UCSD-AML1 (cell line): ENCODE results near the gene DGKH.
"Not testable (repeated sequence)": the region's sequence is repeated elsewhere in the genome, so short reads cannot be mapped to it uniquely, and the experiment has no call there.

ENCODE experiments used
- DNase-seq: peaks from one replicate; lab custom pipeline; 2025; ENCODE audit not compliant: unreplicated experiment; lab: John Stamatoyannopoulos, UW

DGKH gene

DNA sequence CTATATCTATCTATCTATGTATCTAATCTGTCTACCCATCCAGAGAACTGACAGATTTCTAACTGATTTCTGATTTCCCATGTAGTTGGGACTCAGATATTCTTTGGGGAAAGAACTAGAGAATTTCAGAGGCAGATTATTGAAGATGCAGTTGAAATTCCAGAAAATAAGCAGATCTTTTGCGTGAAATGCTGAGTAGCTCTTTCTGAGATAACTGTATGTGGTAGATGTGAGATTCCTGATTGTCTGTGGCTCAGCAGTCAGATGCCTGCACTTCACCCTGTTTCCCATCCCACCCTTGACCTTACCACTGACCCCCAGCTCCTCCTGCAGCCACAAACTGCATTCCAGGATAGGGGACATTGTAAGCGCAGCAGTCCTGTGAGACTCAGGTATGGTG is 61.5 kb downstream of the DGKH start:
- DNase-seq, result no peak

DNA sequence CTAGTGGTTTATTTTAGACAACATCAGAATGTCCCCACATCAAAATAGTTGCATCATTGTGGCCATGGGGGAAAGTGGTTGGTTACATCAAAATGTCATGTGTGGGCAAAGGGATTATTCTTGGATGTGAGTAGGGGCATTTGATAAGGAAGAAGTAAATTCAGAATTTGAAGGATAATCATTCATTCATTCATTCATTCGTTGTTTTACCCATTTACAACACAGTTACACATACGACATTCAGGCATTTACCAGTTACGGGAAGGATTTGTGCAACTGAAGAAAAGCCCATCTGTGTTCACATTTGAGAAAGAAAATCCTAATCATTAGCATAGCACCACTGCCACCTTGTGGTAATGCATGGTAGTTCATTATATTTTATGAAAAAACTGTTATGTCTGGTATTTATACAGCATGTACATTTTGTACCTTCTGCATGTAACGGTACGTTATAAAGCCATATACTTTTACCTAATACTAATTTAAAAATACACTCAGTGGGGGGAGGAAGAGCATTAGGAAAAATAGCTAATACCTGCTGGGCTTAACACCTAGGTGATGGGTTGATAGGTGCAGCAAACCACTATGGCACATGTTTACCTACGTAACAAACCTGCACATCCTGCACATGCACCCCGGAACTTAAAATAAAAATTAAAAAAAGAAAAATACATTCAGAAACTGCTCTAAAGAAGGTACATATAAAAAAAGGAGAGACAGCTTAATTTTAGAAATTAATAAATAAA is 62.1 kb downstream of the DGKH start:
- no peak for DNase-seq

DNA sequence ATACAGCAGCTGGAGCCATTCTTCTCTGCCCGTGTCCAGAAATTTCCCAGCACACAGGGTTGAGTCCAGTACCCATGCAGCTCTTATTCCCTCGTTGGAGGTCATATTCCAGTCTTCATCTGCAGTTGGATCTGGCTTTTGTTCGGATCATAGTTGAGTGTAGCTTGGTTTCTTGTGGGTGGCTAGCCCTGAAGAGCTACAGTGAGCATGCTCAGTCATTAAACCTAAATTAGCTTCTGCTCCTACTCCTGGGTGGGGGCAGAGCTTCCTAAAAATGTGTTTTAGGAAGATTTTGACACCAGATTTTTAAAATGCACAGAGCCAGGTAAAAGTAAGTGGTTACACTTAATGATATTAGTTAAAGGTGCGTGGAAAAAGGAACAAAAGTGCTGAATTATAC is 64.4 kb downstream of the DGKH start:
- DNase-seq, result no peak

DNA sequence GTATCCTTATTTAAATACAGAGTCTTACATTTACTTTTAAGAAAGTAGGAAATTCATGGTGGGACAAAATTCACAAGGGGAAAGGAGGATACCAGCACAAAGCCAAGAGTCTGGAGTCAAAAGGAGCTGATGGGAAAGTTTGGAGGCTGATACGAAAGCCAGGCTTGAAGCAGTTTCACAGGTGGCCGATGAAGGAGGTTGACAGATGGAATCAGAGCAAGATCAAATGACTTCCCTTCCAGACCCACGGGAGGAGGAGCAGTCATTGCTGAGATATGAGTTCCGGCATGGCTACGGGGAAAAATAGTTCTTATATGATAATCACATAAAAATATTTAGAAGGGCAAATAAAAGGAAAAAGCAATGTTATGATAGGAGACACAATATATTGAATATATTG is 65.0 kb downstream of the DGKH start:
- DNase-seq, result no peak

DNA sequence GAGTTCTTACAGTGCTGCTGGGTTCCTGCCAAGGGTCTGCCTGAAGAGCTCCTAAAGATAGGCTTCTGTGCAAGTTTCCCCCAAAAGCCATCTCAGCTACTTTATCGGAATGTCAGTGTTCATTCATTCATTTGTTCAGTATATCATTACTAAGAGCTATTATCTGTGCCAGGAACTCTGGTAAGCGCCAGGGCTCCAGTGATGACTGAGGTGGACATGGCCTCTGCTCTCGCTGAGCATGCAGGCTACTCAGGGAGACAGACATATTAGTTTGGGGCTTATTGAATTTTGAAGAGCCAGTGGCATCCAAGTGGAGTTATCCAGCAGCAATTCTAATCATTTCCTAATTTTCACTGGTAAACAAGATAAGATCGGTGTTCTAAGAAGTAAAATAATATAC is 65.8 kb downstream of the DGKH start:
- no peak for DNase-seq

DNA sequence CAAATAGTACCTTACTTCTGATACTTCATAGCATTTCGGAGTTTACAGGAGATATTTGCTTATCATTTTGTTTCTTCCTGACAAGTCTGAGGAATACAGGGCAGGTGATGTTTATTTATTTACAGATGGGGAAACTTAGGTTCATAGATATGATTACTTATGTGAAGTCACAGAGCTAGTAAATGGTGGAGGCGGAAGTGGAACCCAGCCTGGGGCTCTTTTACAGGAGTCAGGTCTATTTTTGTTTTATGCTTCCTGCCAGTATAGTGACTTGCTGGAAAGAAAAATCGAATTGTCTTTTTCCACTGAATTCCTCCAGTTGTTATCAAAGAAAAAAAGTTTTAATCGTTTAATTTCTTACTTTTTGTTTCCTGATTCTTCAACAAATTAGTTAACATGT is 66.5 kb downstream of the DGKH start:
- no peak for DNase-seq

DNA sequence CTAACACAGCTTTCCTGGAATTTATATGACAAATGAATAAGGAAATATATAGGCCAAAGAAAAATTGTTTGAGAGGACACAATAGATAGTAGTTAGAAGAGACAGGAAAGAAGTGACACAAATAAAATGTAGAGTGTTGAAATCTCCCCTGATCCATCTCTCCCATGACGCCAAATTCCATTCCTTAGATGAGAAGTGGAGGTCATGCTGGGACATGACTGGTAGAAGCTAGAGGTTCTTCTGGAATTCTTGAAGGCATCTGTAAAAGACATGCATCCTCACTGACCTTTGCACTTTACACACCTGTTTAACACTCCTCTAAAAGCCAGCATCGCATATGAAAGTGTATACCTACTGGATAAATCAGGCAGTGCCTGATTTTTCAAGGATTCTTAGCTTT is 67.8 kb downstream of the DGKH start:
- DNase-seq, result no peak

DNA sequence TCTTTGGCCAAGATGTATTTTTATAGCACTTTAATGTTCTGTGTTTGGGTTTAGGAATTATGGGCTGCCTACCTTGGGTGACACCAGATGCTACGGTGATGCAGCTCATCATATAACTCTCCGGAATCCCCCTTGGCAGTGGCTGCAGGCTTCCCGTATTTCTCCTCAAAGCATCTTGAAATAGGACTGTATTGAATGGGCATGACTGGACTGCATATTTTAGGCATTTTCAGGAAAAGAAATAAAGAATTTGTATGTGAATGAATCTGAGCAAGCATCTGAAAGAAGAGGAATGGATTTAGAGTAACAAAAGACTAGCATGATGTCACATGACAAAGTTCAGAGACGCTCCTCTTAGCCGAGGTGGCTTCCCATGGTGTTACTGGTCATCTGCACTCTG is 70.6 kb downstream of the DGKH start:
- no peak for DNase-seq

DNA sequence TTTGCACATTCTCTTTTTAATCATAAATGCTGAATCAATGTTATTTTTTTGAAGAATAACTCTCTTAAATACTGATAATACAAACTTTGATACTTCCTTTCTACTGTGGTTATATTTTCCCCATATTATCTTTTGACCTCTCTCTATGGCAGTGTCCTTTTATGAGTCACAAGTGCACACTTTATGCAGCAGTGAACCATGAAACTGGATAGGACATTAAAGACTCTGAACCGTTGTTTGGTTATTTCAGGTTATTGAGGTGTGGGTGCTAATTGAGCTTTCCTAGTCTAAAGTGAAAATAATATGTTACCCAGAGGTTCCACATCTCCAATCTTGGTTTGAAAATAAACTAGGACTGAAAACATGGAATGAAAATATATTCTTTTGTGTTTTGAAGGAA is 71.4 kb downstream of the DGKH start:
- DNase-seq, result no peak

DNA sequence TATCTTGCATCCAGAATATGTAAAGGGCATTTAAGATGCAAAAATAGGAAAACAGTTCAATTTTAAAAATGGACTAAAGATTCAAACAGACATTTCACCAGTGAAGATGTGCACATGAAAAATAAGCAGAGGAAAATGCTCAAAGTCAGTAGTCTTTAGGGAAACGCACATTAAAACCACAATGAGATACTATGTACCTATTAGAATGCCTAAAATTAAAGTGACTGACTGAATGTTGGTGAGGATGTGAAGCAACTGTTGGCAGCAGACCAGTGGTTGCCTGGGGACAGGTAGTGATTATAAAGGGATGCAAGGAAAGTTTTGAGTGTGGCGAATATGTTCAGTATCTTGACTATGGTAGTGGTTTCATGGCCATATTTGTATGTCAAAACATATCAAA is 75.2 kb downstream of the DGKH start:
- no peak for DNase-seq

DNA sequence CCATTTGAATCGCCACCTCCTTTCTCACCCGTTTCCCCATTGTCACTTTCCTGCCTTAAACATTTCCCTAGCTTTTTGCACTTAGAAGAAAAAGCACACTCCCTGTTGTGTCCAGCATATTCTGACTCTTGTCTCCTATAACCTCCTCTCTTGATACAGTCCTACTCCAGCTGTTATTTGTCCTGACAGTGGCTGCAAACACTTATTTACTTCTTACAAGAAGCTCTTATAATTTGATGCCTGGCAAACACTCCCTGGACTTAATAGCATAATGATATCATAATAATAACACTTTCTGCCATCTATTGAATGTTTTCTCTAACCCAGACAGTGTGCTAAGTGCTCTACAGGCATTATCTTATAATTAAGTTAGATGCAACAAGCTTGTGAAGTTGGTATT is 76.6 kb downstream of the DGKH start:
- no peak for DNase-seq

DNA sequence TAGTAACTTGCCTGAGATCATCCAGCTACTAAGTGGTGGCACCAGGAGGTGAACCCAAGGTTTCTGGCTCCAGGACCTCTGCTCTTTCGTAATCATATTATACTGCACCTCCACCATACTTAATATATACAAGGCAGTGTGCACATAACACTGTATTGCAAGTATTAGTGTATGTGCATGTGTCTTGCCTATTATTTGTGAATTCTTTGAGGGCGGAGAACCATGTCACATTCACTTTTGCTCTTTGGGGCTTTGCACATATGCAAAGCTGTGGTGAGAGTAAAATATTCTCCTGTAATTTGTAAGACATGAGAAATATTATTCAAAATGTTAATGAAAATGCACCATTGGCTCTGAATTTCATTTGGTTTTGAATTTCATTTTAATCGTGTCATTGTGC is 78.6 kb downstream of the DGKH start:
- no peak for DNase-seq

DNA sequence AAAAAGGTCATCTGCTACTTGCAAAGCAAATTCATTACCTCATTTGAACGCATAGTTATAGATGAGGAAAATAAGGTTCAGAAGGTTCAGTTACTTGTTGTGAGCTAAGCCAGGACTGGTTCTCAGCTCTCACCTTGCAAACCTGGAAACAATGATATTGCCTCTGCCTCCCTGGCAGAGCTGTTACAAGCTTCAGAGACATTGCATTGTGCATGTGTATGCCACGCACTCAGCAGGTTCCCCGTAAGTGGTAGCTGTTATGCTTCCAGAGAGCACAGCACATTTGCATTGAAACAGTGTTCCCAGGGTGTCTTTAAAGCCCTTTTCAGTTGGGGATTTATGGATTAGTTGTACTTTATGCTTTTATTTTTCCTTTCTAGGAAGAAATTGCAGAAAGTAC is 80.6 kb downstream of the DGKH start:
- no peak for DNase-seq

DNA sequence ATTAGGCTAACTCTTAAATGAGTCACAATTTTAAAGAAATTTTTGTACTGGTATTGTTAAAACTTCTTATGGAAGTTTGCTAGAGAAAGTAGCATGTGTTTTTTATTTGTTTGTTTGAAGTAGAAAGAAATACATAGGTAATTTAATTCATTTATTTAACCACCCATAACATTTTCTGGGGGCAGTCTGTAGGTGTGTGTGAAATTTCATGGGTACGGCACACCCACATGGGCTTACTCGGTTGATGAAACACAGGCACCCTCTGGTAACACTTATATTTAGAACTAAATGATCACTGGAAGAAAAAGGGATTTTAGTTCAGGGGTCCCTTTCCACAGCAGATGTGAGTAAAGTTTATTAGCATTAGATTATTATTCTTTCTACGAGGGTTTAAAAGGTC is 88.1 kb downstream of the DGKH start:
- DNase-seq, result no peak

DNA sequence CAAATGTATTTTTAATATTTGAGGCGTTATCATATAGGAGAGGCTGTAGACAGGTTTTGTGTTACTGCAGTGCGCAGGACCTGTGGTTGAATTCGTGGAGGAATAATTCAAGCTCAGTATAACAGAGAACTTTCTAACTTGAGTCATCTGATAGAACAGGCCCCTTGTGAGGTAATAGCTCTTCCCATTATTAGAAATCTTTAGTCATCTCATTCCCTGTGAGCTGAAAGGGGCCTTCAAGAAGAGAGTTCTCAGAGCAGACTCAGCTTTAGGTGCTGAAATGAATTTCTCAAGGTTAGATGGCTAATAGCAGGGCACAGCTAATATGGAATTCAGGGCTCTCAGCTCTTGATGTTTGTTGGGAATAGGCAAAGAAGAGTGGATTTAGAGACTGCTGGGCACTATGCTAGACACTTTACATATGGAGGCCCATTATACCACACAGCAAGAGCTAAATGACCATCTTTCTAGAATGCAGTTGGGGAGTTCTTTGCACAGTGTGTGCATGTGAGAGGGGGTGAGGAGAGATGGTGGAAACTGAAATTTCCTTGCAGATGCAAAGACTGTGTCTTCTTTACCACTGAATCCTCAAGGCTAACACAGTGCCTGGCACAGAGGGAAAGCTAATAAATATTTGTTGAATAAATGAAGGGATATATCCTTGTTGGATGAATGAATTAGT is 89.5 kb downstream of the DGKH start:
- no peak for DNase-seq

DNA sequence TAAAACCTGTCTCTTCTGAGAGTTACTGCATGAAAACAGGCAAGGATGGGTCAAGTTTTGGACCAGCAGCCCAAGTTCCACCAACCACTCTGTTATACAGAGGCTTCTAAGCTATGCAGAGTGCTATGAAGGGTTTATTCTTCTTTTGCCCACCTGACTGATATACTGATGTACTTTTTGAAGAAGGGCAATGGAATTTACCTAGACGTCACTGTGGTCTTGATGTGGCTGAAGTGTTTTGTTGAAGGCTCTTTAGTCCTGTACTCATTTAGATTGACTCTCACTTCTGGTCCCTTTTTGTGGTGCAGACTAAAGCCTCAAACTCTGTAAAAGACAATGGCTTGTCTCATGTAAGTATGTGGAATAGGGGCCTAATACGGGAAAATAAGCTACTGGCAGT is 92.0 kb downstream of the DGKH start:
- DNase-seq, result no peak

DNA sequence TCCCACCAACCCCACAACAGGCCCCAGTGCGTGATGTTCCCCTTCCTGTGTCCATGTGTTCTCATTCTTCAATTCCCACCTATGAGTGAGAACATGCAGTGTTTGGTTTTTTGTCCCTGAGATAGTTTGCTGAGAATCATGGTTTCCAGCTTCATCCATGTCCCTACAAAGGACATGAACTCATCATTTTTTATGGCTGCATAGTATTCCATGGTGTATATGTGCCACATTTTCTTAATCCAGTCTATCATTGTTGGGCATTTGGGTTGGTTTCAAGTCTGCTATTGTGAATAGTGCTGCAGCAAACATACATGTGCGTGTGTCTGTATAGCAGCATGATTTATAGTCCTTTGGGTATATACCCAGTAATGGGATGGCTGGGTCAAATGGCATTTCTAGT is 92.6 kb downstream of the DGKH start:
- DNase-seq, result not testable (repeated sequence)

DNA sequence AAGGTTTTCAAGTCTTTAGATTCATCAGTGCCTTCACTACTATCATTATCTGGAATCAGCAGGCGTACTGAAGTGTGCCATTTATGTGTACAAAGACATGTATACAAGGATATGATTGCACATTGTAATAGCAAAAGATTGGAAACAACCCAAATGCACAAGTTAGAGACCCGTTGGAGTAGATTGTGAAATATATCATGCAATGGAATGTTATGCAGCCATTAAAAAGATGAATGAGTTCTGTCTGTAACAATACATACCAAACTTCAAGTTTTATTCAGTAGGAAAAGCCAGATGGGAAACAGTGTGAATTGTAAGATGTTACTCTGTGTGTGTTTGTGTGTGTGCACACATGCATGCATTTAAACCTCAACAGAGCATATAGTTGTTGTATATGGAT is 97.9 kb downstream of the DGKH start:
- no peak for DNase-seq

DNA sequence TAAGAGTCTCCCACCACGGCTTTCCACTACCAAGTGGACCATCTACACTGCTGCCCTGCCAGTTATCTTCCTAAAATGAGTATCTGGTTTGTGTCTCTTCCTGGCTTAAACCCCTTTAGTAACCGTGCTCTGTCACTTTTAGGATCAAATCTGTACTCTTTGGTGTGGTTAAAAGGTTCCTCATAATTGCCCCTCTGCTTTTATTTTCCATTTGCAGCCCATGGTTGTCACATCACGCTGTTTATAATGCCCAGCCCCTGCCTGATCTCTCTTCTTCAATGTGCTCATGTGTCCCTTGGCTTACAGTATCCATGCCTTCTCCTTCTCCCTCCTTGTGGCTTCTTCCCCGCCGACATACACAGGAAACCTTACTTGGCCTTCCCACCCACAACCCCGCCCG is 100.1 kb downstream of the DGKH start:
- DNase-seq, result no peak

DNA sequence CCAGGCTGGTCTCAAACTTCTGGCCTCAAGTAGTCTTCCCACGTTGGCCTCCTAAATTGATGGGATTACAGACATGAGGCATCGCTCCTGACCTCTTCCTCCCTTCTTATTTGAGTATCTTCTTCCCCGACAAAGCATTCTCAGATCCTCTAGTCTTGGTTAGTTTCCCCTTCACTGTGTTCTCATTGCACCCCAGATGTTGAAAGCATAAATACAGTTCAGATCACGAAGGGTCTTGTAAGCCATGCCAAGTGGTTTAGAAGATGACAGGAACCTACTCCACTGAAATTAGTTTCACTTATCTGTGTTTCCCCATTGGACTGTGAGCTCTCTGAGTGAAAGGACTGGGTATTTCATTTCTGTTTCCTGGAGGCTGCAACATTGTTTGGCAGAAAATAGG is 100.7 kb downstream of the DGKH start:
- no peak for DNase-seq

DNA sequence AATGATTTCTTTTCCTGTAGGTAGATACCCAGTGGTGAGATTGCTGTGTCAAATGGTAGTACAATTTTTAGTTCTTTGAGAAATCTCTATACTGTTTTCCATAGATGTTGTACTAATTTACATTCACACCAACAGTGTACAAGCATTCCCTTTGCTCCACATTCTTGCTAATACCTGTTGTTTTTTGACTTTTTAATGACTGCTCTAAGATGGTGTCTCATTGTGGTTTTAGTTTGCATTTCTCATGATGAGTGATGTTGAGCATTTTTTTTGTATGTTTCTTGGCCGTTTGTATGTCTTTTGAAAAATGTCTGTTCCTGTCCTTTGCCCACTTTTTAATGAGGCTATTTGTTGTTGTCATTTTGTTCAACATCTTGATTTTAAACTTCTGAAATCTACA is 103.3 kb downstream of the DGKH start:
- no peak for DNase-seq

DNA sequence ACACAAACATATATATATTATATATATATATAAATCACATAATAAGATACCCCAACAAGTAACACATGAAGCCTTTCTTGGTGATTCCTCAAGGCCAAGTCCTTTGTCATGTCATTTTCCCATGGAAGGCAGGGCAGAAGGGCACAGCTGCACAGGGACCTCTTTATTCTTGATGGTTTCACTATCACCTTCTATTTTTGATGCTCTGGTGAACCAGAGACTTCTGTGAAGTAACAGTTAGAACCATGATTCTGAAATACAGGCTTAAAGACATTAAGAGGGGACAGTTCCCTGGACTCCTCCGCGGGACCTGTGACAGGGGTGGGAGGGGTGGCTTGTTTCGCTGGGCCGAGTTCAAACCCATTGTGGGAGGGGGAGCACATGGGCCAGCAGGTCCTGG is 104.0 kb downstream of the DGKH start:
- DNase-seq, result no peak
